ENCODE results near the gene HOXB13.

HOXB13 gene

DNA sequence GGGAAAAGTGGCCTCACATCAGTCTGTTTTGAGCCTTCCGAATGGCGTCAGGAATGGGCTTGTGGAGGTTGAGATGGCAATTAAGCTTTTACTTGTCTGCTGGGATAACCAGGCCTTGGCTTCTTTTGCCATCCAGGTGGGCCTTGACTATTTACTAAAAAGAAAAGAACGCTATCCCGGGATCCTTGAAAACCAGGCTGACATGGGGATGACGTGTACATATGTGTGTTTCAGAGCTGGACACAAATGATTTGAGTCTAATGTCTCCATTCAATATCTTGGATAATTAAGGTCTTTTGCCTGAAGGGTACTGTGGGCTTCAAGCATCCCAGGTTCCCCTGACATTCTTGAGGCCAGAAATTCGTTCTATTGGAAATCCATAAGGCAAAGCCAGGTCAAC lies 32.6 kb upstream of the HOXB13 start:
- no peaks in the 10 kb centered on the region for H3K36me3 ChIP-seq (ENCODE audit: insufficient read depth, low read length)
- no peak overlapping the region for H3K4me3 ChIP-seq (ENCODE audit: low read length, poor library complexity, severe bottlenecking)
- H3K9me3 ChIP-seq (ENCODE audit: insufficient read depth, low read depth, low read length), result no peaks in the 10 kb centered on the region
- no peak for TF ChIP-seq EZH2phosphoT487 (IDR thresholded peaks at IDR 0.05; ENCODE audit: borderline replicate concordance)
- TF ChIP-seq, protein P1, sequence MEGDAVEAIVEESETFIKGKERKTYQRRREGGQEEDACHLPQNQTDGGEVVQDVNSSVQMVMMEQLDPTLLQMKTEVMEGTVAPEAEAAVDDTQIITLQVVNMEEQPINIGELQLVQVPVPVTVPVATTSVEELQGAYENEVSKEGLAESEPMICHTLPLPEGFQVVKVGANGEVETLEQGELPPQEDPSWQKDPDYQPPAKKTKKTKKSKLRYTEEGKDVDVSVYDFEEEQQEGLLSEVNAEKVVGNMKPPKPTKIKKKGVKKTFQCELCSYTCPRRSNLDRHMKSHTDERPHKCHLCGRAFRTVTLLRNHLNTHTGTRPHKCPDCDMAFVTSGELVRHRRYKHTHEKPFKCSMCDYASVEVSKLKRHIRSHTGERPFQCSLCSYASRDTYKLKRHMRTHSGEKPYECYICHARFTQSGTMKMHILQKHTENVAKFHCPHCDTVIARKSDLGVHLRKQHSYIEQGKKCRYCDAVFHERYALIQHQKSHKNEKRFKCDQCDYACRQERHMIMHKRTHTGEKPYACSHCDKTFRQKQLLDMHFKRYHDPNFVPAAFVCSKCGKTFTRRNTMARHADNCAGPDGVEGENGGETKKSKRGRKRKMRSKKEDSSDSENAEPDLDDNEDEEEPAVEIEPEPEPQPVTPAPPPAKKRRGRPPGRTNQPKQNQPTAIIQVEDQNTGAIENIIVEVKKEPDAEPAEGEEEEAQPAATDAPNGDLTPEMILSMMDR (conservative IDR thresholded peaks at IDR 0.05; ENCODE audit: low read length), result no peak
- no peak overlapping the region for H2AFZ ChIP-seq (ENCODE audit: low read length)
- no peaks in the 10 kb centered on the region for H3F3A ChIP-seq (ENCODE audit: low read depth)
- H3K79me2 ChIP-seq (ENCODE audit: insufficient read depth, low read length), result no peaks in the 10 kb centered on the region
- no peaks in the 10 kb centered on the region for H3K27me3 ChIP-seq (ENCODE audit: insufficient read depth, low read length, poor library complexity, severe bottlenecking)
- H4K20me1 ChIP-seq (ENCODE audit: insufficient read depth, low read length, poor library complexity, severe bottlenecking), result no peaks in the 10 kb centered on the region
- H3K4me1 ChIP-seq (ENCODE audit: insufficient read depth, low read length, poor library complexity, severe bottlenecking), result no peaks in the 10 kb centered on the region
- no peaks in the 10 kb centered on the region for H3K9me2 ChIP-seq (replicated peaks; ENCODE audit: low read depth, low read length)
- no peak overlapping the region for H3K4me2 ChIP-seq (ENCODE audit: low read depth, low read length, poor library complexity, severe bottlenecking)
- H3K9ac ChIP-seq (ENCODE audit: low read depth, low read length, poor library complexity, severe bottlenecking), result no peak overlapping the region

DNA sequence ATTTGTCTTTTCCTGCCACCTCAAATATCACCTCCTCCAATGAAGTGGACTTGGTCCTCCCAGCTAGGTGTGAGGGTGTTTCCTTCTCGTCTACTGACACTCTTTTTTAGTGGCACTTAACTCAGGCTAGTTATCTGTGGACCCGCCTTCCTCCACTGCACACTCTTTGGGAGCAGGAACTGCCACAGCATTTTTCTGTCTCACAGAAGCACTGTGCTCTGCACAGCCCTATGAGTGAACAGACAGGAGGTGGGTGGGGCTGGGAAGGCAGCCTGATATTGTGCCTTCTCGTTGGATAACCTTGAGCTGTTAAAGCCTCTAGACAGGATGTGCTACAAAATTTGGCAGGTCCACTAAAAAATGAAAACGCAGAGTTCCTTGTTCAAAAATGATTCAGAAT lies 31.9 kb upstream of the HOXB13 start:
- H3K9ac ChIP-seq (ENCODE audit: low read depth, low read length, poor library complexity, severe bottlenecking), result no peak overlapping the region
- no peaks in the 10 kb centered on the region for H3K79me2 ChIP-seq (ENCODE audit: insufficient read depth, low read length)
- no peak overlapping the region for H2AFZ ChIP-seq (ENCODE audit: low read length)
- no peak overlapping the region for H3K4me2 ChIP-seq (ENCODE audit: low read depth, low read length, poor library complexity, severe bottlenecking)
- no peaks in the 10 kb centered on the region for H3F3A ChIP-seq (ENCODE audit: low read depth)
- no peaks in the 10 kb centered on the region for H3K27me3 ChIP-seq (ENCODE audit: insufficient read depth, low read length, poor library complexity, severe bottlenecking)
- H3K4me1 ChIP-seq (ENCODE audit: insufficient read depth, low read length, poor library complexity, severe bottlenecking), result no peaks in the 10 kb centered on the region
- H3K9me2 ChIP-seq (replicated peaks; ENCODE audit: low read depth, low read length), result no peaks in the 10 kb centered on the region
- no peaks in the 10 kb centered on the region for H3K9me3 ChIP-seq (ENCODE audit: insufficient read depth, low read depth, low read length)
- TF ChIP-seq, protein P1 (conservative IDR thresholded peaks at IDR 0.05; ENCODE audit: low read length), result no peak
- TF ChIP-seq EZH2phosphoT487 (IDR thresholded peaks at IDR 0.05; ENCODE audit: borderline replicate concordance), result no peak
- no peak overlapping the region for H3K4me3 ChIP-seq (ENCODE audit: low read length, poor library complexity, severe bottlenecking)
- no peaks in the 10 kb centered on the region for H3K36me3 ChIP-seq (ENCODE audit: insufficient read depth, low read length)
- H4K20me1 ChIP-seq (ENCODE audit: insufficient read depth, low read length, poor library complexity, severe bottlenecking), result no peaks in the 10 kb centered on the region

DNA sequence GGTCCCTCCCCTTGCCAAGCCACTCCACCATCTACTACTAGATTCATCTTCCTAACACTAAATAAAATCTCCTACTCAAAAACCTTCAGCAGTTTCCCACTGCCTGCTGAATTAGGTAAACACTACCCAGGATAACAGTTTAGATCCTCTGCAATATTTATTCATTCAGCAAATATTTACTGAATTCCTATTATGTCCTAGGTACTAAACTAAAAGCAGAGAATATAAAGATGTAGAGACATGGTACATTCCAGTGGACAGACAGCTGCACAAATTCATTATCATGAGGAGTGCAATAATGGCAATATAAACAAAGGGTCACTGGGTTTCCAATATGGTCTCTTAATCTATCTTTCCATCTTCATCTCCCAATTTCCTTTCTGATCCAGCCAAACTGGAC lies 30.7 kb upstream of the HOXB13 start:
- H3K36me3 ChIP-seq (ENCODE audit: insufficient read depth, low read length), result no peaks in the 10 kb centered on the region
- H3F3A ChIP-seq (ENCODE audit: low read depth), result no peaks in the 10 kb centered on the region
- H3K9me3 ChIP-seq (ENCODE audit: insufficient read depth, low read depth, low read length), result no peaks in the 10 kb centered on the region
- no peaks in the 10 kb centered on the region for H3K27me3 ChIP-seq (ENCODE audit: insufficient read depth, low read length, poor library complexity, severe bottlenecking)
- H3K4me3 ChIP-seq (ENCODE audit: low read length, poor library complexity, severe bottlenecking), result no peak overlapping the region
- H3K4me1 ChIP-seq (ENCODE audit: insufficient read depth, low read length, poor library complexity, severe bottlenecking), result no peaks in the 10 kb centered on the region
- no peak overlapping the region for H2AFZ ChIP-seq (ENCODE audit: low read length)
- H3K9me2 ChIP-seq (replicated peaks; ENCODE audit: low read depth, low read length), result no peaks in the 10 kb centered on the region
- no peak overlapping the region for H3K4me2 ChIP-seq (ENCODE audit: low read depth, low read length, poor library complexity, severe bottlenecking)
- TF ChIP-seq, protein P1 (conservative IDR thresholded peaks at IDR 0.05; ENCODE audit: low read length), result no peak
- no peak for TF ChIP-seq EZH2phosphoT487 (IDR thresholded peaks at IDR 0.05; ENCODE audit: borderline replicate concordance)
- no peaks in the 10 kb centered on the region for H3K79me2 ChIP-seq (ENCODE audit: insufficient read depth, low read length)
- H4K20me1 ChIP-seq (ENCODE audit: insufficient read depth, low read length, poor library complexity, severe bottlenecking), result no peaks in the 10 kb centered on the region
- H3K9ac ChIP-seq (ENCODE audit: low read depth, low read length, poor library complexity, severe bottlenecking), result no peak overlapping the region

Data from Loucy (cell line).